Right atrium auricular region (tissue), 2 donors: Measurements from ENCODE around the gene CRYBG3. TPM values are rescaled to one million over a fixed set of nuclear protein-coding genes. Genes with fewer than 3 reads are reported as not detected.

ENCODE experiments used
- DNase-seq: peaks from one replicate; pipeline ENCODE4 v3.0.0-alpha.2; 2019; ENCODE audit warnings: low spot score
- H3K27ac ChIP-seq, 2 donors: fragments of 200-600 bp; sonication (generic); 1 replicate in 1 of 2; 2 replicates in 1 of 2; pipeline ENCODE4 v1.5.1; 2016 to 2019
- H3K27me3 ChIP-seq, 2 donors: fragments of 200-600 bp; sonication (generic); one replicate each; pipeline versions ENCODE4 v1.5.1 to v1.6.0; 2017 to 2019
- H3K36me3 ChIP-seq: fragments of 200-600 bp; sonication (generic); one replicate; pipeline ENCODE4 v1.5.1; 2016
- H3K4me1 ChIP-seq, 2 donors: fragments of 200-600 bp; sonication (generic); one replicate each; pipeline versions ENCODE4 v1.5.1 to v1.6.0; 2017 to 2019
- H3K4me3 ChIP-seq, 2 donors: fragments of 200-600 bp; sonication (generic); 1 replicate in 1 of 2; 2 replicates in 1 of 2; pipeline ENCODE4 v1.5.1; 2017 to 2019; ENCODE audit warnings: mild to moderate bottlenecking in 1 of 2, moderate library complexity in 1 of 2
- H3K9me3 ChIP-seq, 2 donors: fragments of 200-600 bp; sonication (generic); one replicate each; pipeline ENCODE4 v1.5.1; 2019
- total RNA-seq, 2 donors: library from RNA; depleted of rRNA; stranded (reverse); fragments of >200 nt; gene quantifications; one replicate each; pipeline ENCODE4 v1.1.0, GENCODE V29; 2016
- TF ChIP-seq, protein P1 (sequence below), 2 donors: fragments of 200-600 bp; sonication (generic); IDR thresholded peaks; one replicate each; pipeline ENCODE4 v1.5.1; 2019; ENCODE audit warnings: antibody characterized with exemption in 2 of 2

The CRYBG3 gene
- total RNA-seq, 2 donors from 2014 or later: 17.6 to 18.6 TPM

GRCh38 chr3:97994328-97994945 lies 172.6 kb downstream of the CRYBG3 start:
- no peak overlapping the region for H3K4me3 ChIP-seq
- TF ChIP-seq, protein P1, sequence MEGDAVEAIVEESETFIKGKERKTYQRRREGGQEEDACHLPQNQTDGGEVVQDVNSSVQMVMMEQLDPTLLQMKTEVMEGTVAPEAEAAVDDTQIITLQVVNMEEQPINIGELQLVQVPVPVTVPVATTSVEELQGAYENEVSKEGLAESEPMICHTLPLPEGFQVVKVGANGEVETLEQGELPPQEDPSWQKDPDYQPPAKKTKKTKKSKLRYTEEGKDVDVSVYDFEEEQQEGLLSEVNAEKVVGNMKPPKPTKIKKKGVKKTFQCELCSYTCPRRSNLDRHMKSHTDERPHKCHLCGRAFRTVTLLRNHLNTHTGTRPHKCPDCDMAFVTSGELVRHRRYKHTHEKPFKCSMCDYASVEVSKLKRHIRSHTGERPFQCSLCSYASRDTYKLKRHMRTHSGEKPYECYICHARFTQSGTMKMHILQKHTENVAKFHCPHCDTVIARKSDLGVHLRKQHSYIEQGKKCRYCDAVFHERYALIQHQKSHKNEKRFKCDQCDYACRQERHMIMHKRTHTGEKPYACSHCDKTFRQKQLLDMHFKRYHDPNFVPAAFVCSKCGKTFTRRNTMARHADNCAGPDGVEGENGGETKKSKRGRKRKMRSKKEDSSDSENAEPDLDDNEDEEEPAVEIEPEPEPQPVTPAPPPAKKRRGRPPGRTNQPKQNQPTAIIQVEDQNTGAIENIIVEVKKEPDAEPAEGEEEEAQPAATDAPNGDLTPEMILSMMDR (IDR thresholded peaks at IDR 0.05): no peak
- H3K27ac ChIP-seq: no peak overlapping the region
- no peaks in the 10 kb centered on the region for H3K9me3 ChIP-seq
- H3K4me1 ChIP-seq: no peaks in the 10 kb centered on the region
- no peak for DNase-seq
- H3K36me3 ChIP-seq: no peaks in the 10 kb centered on the region
- H3K27me3 ChIP-seq: no peaks in the 10 kb centered on the region

Other genes starting within 250 kb of the CRYBG3 start
- 1 to 10 TPM; 2.9 to 3.5 TPM for gene ARL6, start 57.3 kb upstream of the CRYBG3 start, total RNA-seq
- gene RIOX2, start 150.4 kb downstream of the CRYBG3 start, total RNA-seq: 10 to 100 TPM in 1 of 2 donors, 1 to 10 TPM in 1; 9.5 to 13.6 TPM
- not detected for gene GABRR3, start 213.3 kb downstream of the CRYBG3 start, total RNA-seq